Stomach smooth muscle (tissue), 2 donors: ENCODE data around the gene GOLIM4.

ENCODE experiments used
- H3K27ac ChIP-seq: one replicate; pipeline ENCODE4 v1.7.0; 2013; ENCODE audit warnings: mild to moderate bottlenecking, low read length, inconsistent platforms
- H3K27me3 ChIP-seq, 2 donors: one replicate each; pipeline ENCODE4 v1.7.0; 2013; ENCODE audit warnings: low read length in 2 of 2; ENCODE audit not compliant: insufficient read depth in 2 of 2, control insufficient read depth in 1 of 2
- H3K36me3 ChIP-seq, 2 donors: one replicate each; pipeline ENCODE4 v1.7.0; 2013; ENCODE audit warnings: low read length in 2 of 2; ENCODE audit not compliant: control insufficient read depth in 2 of 2, insufficient read depth in 2 of 2
- H3K4me1 ChIP-seq: one replicate; pipeline ENCODE4 v1.7.0; 2013; ENCODE audit warnings: low read length; ENCODE audit not compliant: control insufficient read depth, insufficient read depth
- H3K4me3 ChIP-seq, 2 donors: one replicate each; pipeline ENCODE4 v1.7.0; 2013; ENCODE audit warnings: low read length in 2 of 2
- H3K9ac ChIP-seq, 2 donors: one replicate each; pipeline ENCODE4 v1.7.0; 2013; ENCODE audit warnings: low read length in 2 of 2, mild to moderate bottlenecking in 1 of 2
- H3K9me3 ChIP-seq, 2 donors: one replicate each; pipeline ENCODE4 v1.7.0; 2013; ENCODE audit warnings: low read length in 2 of 2; ENCODE audit not compliant: control insufficient read depth in 2 of 2
- donor health status: healthy.
- donor health status: Pancreatic carcinoma.

Gene GOLIM4

DNA sequence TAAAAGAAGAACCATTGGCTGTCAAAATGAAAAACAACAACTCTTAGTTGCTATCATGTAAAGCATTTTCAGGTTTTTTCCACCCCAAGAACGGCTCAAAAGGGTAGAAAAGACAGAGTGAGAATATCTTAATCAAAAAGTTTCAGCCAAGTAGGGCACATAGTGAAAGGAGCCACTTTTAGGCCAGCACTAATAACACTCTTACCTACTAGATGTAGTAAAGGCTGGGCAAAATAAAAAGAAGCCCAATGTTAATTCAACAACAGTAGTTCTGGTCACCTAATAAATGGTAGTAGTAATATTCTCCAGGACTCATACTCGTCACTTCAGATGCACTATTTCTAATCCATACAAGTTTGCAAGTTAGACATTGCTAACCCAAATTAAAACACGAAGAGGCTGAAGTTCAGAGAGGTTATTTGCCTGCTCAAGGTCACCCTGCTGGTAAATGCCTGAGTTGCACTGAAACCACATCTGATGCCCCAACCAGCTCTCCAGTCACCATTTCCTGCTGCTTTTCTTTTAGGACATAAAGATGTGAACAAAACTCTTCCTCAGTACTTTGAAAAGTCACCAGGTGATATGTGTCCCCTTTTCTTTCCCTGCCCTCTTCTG, 7.5 kb downstream of the GOLIM4 start:
- H3K36me3 ChIP-seq: no peaks in the 10 kb centered on the region
- H3K27me3 ChIP-seq: no peaks in the 10 kb centered on the region
- no peak overlapping the region for H3K4me3 ChIP-seq
- peaks cover 10% of the 10 kb centered on the region for H3K4me1 ChIP-seq
- no peak overlapping the region for H3K27ac ChIP-seq
- no peaks in the 10 kb centered on the region for H3K9me3 ChIP-seq
- no peak overlapping the region for H3K9ac ChIP-seq

DNA sequence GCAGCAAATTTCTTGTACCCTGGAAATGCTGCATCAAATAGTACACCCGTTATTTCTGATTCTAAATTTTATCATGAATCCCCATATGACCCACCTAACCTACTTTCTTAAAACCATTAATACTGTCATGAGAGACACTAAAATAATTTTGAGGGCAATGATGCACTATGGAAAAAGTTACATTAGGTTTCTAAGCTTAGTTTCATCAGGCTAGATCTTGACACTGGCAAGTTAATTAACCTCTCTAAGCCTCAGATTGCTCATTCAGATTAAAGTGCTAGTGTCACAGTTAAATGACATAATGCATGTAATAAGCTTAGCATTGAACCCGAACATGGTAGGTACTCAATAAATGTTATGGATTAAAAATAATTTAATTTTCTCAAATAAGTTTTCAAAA, 8.2 kb downstream of the GOLIM4 start:
- Histone ChIP-seq H3K27ac (no peak overlapping the region), H3K4me1 (peaks cover 7% of the 10 kb centered on the region), H3K9ac (no peak overlapping the region), H3K9me3 (no peaks in the 10 kb centered on the region), H3K27me3 (no peaks in the 10 kb centered on the region), H3K36me3 (no peaks in the 10 kb centered on the region), H3K4me3 (no peak overlapping the region)

DNA sequence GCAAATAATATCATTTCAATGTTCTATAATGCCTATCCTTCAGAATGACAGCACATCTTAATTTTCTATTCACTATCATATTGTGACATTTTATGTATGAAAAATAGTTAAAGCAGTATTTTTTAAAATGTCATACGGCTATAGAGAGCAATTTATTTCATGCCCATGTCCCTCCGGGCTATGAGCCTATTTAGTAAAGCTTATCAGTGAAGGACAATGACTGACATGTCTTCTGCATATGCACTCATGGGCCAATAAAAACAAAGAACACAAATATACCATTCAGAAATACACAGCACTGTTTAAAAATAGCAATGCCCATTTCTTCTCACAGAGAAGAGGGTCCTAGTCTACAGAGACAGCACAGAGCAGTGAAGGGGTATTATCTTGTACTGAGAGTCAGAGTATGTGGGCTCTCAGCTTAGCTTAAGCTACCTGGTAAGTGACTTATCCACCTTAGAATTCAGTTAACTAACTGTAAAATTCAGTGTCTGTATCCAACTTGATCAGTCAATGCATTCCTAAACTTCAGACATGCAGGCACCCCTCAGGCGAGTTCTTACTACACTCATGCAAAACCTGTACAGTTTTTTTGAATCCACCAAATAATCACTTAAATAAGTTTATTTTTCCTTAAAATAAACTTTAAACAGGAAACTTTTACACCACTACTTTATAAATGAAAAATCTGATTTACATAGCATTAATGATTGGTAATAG, 9.0 kb downstream of the GOLIM4 start:
- peaks cover 3% of the 10 kb centered on the region for H3K4me1 ChIP-seq

DNA sequence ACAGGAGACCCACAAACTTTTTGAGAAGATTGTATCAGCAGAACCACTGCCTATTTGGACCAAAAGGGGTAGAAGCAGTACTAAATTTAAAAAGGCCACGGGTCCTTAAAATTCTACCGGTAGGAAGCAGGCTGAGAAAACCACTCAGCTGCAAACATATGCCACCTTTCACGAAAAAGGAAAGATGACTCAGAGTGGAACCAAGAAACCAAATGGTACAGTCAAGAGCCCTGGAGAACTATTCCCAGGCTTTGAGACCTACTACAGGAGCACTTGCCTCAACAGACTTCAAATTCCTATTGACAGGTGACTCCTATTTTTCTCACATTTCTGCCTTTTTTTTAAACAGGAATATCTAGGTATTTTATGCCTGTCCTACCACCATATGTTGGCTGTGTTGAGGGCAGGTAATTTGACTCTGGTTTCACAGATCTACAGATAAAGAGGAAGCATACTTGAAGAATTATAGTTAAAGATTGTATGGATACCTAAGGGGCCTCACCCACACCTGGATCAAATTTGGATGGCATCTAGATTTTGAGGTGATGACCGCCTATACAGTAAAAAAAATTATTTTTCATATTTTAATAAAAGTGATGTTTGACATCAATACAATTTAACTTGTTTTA, 10.1 kb downstream of the GOLIM4 start:
- H3K4me1 ChIP-seq: peaks cover under 1% of the 10 kb centered on the region
- no peak overlapping the region for H3K4me3 ChIP-seq
- no peak overlapping the region for H3K9ac ChIP-seq
- H3K9me3 ChIP-seq: no peaks in the 10 kb centered on the region
- H3K27ac ChIP-seq: no peak overlapping the region
- no peaks in the 10 kb centered on the region for H3K36me3 ChIP-seq
- no peaks in the 10 kb centered on the region for H3K27me3 ChIP-seq

More for the DNA sequence above, 9.0 kb downstream of the GOLIM4 start:
- no peaks in the 10 kb centered on the region for H3K9me3 ChIP-seq
- no peaks in the 10 kb centered on the region for H3K27me3 ChIP-seq
- no peak overlapping the region for H3K4me3 ChIP-seq
- no peak overlapping the region for H3K27ac ChIP-seq
- H3K9ac ChIP-seq: no peak overlapping the region
- H3K36me3 ChIP-seq: no peaks in the 10 kb centered on the region

DNA sequence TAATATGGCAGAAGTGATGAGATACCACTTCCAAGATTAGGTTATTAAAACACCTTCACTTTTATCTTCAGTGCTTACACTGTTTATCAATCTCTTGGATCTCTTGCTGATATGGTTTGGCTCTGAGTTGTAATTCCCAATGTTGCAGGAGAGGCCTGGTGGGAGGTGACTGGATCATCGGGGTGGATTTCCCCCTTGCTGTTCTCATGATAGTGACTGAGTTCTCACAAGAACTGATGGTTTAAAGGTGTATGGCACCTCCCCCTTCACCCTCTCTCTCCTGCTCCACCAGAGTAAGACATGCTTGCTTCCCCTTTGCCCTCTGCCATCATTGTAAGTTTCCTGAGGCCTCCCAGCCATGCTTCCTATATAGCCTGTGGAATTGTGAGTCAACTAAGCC, 11.8 kb downstream of the GOLIM4 start:
- no peaks in the 10 kb centered on the region for H3K36me3 ChIP-seq
- no peak overlapping the region for H3K9ac ChIP-seq
- no peak overlapping the region for H3K4me3 ChIP-seq
- no peaks in the 10 kb centered on the region for H3K9me3 ChIP-seq
- no peaks in the 10 kb centered on the region for H3K4me1 ChIP-seq
- no peaks in the 10 kb centered on the region for H3K27me3 ChIP-seq
- H3K27ac ChIP-seq: no peak overlapping the region

DNA sequence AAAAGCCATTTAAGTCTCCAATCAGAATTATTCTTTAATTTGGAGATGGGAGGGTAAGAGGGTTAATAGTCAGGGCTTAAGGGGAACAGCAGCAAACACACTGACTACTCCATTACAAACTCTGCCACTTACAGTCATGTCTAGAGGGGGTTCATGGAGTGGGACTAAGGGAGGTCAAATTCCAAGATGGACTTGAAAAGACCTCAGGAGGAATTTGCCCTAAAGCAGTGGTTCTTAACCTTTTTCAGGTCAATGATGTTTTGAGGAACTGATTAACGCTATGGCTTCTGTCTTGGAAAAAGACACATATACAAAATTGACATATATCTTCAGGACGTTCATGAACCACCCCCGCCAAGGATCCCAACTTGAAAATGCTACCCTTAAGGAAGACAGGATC, 13.9 kb downstream of the GOLIM4 start:
- no peak overlapping the region for H3K9ac ChIP-seq
- H3K36me3 ChIP-seq: no peaks in the 10 kb centered on the region
- H3K27ac ChIP-seq: no peak overlapping the region
- no peak overlapping the region for H3K4me3 ChIP-seq
- H3K9me3 ChIP-seq: no peaks in the 10 kb centered on the region
- H3K4me1 ChIP-seq: no peaks in the 10 kb centered on the region
- H3K27me3 ChIP-seq: no peaks in the 10 kb centered on the region

DNA sequence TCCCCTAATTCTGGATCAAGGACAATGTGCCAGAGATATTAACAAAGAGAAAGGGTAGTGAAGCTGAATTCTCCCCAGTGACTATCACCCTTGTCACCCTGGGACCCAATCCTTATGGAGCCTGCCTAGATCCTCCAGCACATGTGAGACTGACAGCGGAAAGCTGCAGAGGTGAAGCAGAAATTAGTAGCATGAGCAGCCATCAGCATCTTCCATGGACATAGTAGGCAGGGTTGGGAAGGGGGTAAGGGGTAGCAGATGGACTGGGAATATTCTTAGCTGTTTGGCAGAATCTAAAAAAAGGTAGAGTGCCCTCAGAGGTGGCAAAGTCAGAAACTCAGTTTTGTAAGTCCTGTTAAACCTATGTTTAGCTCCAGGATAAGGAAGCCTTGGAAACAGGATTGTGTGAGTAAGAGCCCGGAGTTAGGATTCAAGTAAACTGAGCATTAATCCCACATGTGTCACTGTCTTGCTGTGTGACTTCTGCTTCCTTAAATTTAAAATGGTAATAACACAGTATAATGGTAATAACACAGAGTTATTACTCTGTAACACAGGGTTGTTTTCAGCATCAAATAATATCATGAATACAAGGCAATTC, 14.5 kb downstream of the GOLIM4 start:
- Histone ChIP-seq H3K36me3 (no peaks in the 10 kb centered on the region), H3K9me3 (no peaks in the 10 kb centered on the region), H3K4me3 (no peak overlapping the region), H3K27me3 (no peaks in the 10 kb centered on the region), H3K4me1 (no peaks in the 10 kb centered on the region), H3K27ac (no peak overlapping the region), H3K9ac (no peak overlapping the region)

DNA sequence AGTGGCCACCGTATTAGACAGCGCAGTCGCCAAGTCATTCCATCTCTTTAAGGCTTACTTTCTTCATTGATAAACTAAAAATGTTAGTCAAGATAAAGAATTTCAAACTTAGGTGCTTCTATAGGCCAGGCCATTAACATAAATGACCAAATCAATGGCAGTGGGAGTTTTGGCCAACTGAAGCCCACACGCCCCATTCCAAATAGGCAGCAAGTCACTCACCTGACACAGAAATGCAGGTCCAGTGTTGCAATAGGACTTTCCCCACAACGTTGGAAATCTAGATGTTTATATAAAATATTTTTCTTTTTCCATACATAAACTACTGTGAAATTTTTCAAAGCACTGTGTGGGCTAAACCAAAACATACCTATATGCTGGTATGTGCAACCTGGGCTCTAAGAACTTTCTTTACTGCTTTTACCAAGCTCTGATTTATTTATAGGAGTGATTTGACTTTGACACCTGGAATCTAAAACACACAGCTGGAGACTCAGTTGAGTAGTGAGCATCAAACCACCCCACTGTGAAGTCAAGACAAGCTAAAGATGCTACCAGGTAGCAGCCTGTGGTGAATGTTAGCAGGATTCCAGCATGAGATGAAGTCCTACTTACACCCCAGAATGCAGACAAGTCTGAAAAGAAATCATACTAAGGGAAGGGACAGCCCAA, 15.1 kb downstream of the GOLIM4 start:
- no peak overlapping the region for H3K27ac ChIP-seq
- no peak overlapping the region for H3K9ac ChIP-seq
- no peak overlapping the region for H3K4me3 ChIP-seq
- H3K9me3 ChIP-seq: no peaks in the 10 kb centered on the region
- H3K4me1 ChIP-seq: no peaks in the 10 kb centered on the region
- H3K27me3 ChIP-seq: no peaks in the 10 kb centered on the region
- H3K36me3 ChIP-seq: no peaks in the 10 kb centered on the region

DNA sequence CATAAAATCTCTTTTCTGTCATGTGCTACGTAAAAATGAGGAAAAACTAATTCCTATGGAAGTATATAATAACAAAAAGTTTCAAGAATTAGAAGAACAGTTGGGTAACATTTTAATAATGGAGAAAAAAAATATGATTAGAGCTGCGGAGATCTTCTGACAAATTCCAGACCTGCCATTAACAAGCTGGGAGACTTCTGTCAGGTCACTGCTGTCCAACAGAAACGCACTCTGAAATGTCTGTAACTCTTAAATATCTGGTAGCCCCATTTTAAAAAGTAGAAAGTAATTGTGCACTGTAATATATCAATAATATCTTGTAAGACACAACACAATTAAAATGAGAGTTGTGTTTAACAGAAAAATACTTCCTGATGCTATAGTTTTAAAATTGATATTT, 15.7 kb downstream of the GOLIM4 start:
- Histone ChIP-seq H3K4me3 (no peak overlapping the region), H3K27ac (no peak overlapping the region), H3K9me3 (no peaks in the 10 kb centered on the region), H3K27me3 (no peaks in the 10 kb centered on the region), H3K36me3 (no peaks in the 10 kb centered on the region), H3K4me1 (no peaks in the 10 kb centered on the region), H3K9ac (no peak overlapping the region)

DNA sequence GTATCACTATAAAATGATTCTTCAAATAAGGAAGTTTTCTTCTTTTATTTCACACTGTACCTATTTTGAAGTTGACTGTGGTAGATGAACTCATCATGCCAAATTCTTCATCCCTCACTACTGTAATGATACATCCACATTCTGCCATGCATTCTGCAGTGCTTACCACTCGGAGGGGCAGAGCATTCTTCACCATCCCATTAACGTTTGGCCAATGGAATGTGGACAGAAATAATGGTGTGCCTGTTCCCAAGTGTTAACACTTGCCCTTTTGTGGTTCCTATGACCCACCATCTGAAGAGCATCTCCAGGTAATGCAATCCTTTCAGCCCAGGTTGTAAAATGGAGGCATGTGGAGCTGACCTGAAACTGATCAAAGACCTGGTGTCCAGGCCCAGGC, 18.6 kb downstream of the GOLIM4 start:
- Histone ChIP-seq H3K4me1 (no peaks in the 10 kb centered on the region), H3K27me3 (no peaks in the 10 kb centered on the region), H3K9me3 (no peaks in the 10 kb centered on the region)

More for the DNA sequence above, 18.6 kb downstream of the GOLIM4 start:
- H3K36me3 ChIP-seq: no peaks in the 10 kb centered on the region
- no peak overlapping the region for H3K9ac ChIP-seq
- H3K4me3 ChIP-seq: no peak overlapping the region
- H3K27ac ChIP-seq: no peak overlapping the region
